SK-N-SH treated with all-trans-retinoic acid at 6 μM for 48 hours (cell line): Measurements from ENCODE around the gene ATP8B3.
A peak's percentile ranks its signal among the peaks of the same experiment; 100 is the strongest.

Source experiments
- ATAC-seq: fragments of 200-7000 bp; cut with Tn5 transposase; 3 replicates; pipeline ENCODE4 v1.9.1; 2020; ENCODE audit warnings: mild to moderate bottlenecking, moderate library complexity
- ARNTL ChIP-seq: fragments of 450-650 bp; formaldehyde crosslinking; IDR thresholded peaks from 2 replicates; pipeline ENCODE4 v1.5.0; 2020; ENCODE audit warnings: low read depth, mild to moderate bottlenecking, moderate library complexity, borderline replicate concordance
- BACH2 ChIP-seq: fragments of 250-450 bp; sonication (Bioruptor Pico); IDR thresholded peaks from 2 replicates; pipeline ENCODE4 v1.9.0; 2021; ENCODE audit warnings: mild to moderate bottlenecking, borderline replicate concordance
- CSDC2 ChIP-seq: fragments of 250-450 bp; sonication (Bioruptor Pico); IDR thresholded peaks from 2 replicates; pipeline ENCODE4 v1.5.0; 2020; ENCODE audit warnings: mild to moderate bottlenecking, moderate library complexity
- ESRRG ChIP-seq: fragments of 250-450 bp; sonication (Bioruptor Pico); IDR thresholded peaks from 2 replicates; pipeline ENCODE4 v1.6.1; 2021; ENCODE audit warnings: mild to moderate bottlenecking
- GLIS3 ChIP-seq: fragments of 250-450 bp; sonication (Bioruptor Pico); IDR thresholded peaks from 2 replicates; pipeline ENCODE4 v1.5.0; 2020; ENCODE audit warnings: mild to moderate bottlenecking, moderate library complexity
- ISL1 ChIP-seq: fragments of 250-450 bp; sonication (Bioruptor Pico); IDR thresholded peaks from 2 replicates; pipeline ENCODE4 v2.1.2; 2022; ENCODE audit warnings: mild to moderate bottlenecking, moderate library complexity
- OSR1 ChIP-seq: fragments of 250-450 bp; sonication (Bioruptor Pico); IDR thresholded peaks from 2 replicates; pipeline ENCODE4 v1.8.0; 2022; ENCODE audit warnings: moderate library complexity, mild to moderate bottlenecking, inconsistent platforms
- RARB ChIP-seq: fragments of 250-450 bp; sonication (Bioruptor Pico); IDR thresholded peaks from 2 replicates; pipeline ENCODE4 v1.8.0; 2021; ENCODE audit warnings: mild to moderate bottlenecking, moderate library complexity
- SNAI2 ChIP-seq: fragments of 250-450 bp; sonication (Bioruptor Pico); IDR thresholded peaks from 2 replicates; pipeline ENCODE4 v1.5.0; 2020; ENCODE audit warnings: mild to moderate bottlenecking, moderate library complexity
- TCF4 ChIP-seq: fragments of 250-450 bp; sonication (Bioruptor Pico); IDR thresholded peaks from 2 replicates; pipeline ENCODE4 v1.8.0; 2021; ENCODE audit warnings: mild to moderate bottlenecking, moderate library complexity, borderline replicate concordance
- TOX ChIP-seq: fragments of 250-450 bp; sonication (Bioruptor Pico); IDR thresholded peaks from 2 replicates; pipeline ENCODE4 v1.8.0; 2021; ENCODE audit warnings: mild to moderate bottlenecking, moderate library complexity, borderline replicate concordance
- ZC3H10 ChIP-seq: fragments of 250-450 bp; sonication (Bioruptor Pico); IDR thresholded peaks from 2 replicates; pipeline ENCODE4 v1.5.1; 2021; ENCODE audit warnings: mild to moderate bottlenecking, moderate library complexity
- ZFP3 ChIP-seq: fragments of 250-450 bp; sonication (Bioruptor Pico); IDR thresholded peaks from 2 replicates; pipeline ENCODE4 v1.5.0; 2020; ENCODE audit warnings: mild to moderate bottlenecking, moderate library complexity
- ZFP30 ChIP-seq: fragments of 450-650 bp; formaldehyde crosslinking; IDR thresholded peaks from 2 replicates; pipeline ENCODE4 v1.5.0; 2022; ENCODE audit warnings: mild to moderate bottlenecking, moderate library complexity
- ZNF565 ChIP-seq: fragments of 450-650 bp; formaldehyde crosslinking; conservative IDR thresholded peaks from 2 replicates; pipeline ENCODE4 v1.5.0; 2020; ENCODE audit warnings: low read depth, mild to moderate bottlenecking, moderate library complexity
- ZNF70 ChIP-seq: fragments of 450-650 bp; formaldehyde crosslinking; IDR thresholded peaks from 2 replicates; pipeline ENCODE4 v1.5.0; 2020; ENCODE audit warnings: mild to moderate bottlenecking, moderate library complexity
- TF ChIP-seq, protein P1 (sequence below): fragments of 250-450 bp; sonication (Bioruptor Pico); IDR thresholded peaks from 2 replicates; pipeline ENCODE4 v1.5.1; 2021; ENCODE audit warnings: mild to moderate bottlenecking, moderate library complexity
- TF ChIP-seq, protein P2 (sequence below): fragments of 250-450 bp; sonication (Bioruptor Pico); IDR thresholded peaks from 2 replicates; pipeline ENCODE4 v1.5.1; 2020; ENCODE audit warnings: low read depth, mild to moderate bottlenecking, moderate library complexity
- TF ChIP-seq, protein P3 (sequence below): fragments of 250-450 bp; sonication (Bioruptor Pico); IDR thresholded peaks from 2 replicates; pipeline ENCODE4 v1.8.0; 2020; ENCODE audit warnings: mild to moderate bottlenecking, moderate library complexity, borderline replicate concordance
- TF ChIP-seq, protein P4 (sequence below): fragments of 250-450 bp; sonication (Bioruptor Pico); IDR thresholded peaks from 2 replicates; pipeline ENCODE4 v1.8.0; 2021; ENCODE audit warnings: low read depth, mild to moderate bottlenecking, moderate library complexity, borderline replicate concordance
- TF ChIP-seq, protein P5 (sequence below): fragments of 250-450 bp; sonication (Bioruptor Pico); IDR thresholded peaks from 2 replicates; pipeline ENCODE4 v1.5.0; 2020; ENCODE audit warnings: mild to moderate bottlenecking, moderate library complexity

ATP8B3 gene

DNA sequence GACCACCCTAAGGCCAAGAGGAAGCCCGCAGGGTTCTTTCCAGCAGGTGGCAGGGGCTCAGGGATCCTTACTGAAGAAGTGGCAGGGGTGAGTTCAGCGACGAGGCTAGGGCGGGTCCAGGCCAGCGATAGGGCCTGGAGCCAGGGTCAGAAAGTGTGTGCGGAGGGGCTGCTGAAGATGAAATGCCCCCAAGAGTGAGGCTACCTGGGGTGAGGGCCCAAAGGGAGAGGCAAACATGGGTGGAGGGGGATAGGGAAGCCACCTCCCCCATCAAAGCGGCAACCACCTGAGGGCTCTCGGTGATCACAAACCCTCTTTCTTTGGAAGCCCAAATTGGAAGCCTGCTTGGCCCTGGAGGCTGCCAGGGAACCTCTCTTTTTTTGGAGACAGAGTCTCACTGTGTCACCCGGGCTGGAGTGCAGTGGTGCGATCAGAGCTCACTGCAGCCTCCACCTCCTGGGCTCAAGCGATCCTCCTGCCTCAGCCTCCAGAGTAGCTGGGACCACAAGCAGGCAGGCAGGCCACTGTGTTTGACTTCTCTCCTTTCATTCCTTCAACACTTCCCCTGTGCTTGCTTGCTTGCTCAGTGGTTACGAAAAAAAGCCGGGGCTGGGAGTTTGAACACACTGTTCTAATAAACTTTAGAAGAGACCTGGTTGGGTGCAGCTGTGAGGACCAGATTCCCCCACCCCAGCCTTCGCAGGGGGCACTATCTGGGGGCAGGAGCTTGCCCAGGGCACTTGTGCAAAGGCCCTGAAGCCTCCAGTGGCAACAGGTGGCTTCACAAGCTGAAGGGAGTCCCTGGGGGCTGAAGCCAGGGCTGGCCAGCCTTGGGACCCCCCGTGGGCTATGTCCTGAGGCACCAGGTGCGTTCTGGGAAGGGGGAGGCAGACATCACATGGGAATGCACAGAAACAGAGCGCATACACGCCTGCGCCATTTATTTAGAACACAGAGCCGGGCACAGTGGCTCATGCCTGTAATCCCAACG lies 1.4 kb upstream of the ATP8B3 start:
- ATAC-seq, result no peak
- no peak for TF ChIP-seq TOX (CRISPR knock-in tag)
- TF ChIP-seq, protein P1, sequence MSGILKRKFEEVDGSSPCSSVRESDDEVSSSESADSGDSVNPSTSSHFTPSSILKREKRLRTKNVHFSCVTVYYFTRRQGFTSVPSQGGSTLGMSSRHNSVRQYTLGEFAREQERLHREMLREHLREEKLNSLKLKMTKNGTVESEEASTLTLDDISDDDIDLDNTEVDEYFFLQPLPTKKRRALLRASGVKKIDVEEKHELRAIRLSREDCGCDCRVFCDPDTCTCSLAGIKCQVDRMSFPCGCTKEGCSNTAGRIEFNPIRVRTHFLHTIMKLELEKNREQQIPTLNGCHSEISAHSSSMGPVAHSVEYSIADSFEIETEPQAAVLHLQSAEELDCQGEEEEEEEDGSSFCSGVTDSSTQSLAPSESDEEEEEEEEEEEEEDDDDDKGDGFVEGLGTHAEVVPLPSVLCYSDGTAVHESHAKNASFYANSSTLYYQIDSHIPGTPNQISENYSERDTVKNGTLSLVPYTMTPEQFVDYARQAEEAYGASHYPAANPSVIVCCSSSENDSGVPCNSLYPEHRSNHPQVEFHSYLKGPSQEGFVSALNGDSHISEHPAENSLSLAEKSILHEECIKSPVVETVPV (CRISPR knock-in tag), result no peak
- TF ChIP-seq SNAI2, result no peak
- TF ChIP-seq ARNTL, result no peak
- TF ChIP-seq, protein P2, sequence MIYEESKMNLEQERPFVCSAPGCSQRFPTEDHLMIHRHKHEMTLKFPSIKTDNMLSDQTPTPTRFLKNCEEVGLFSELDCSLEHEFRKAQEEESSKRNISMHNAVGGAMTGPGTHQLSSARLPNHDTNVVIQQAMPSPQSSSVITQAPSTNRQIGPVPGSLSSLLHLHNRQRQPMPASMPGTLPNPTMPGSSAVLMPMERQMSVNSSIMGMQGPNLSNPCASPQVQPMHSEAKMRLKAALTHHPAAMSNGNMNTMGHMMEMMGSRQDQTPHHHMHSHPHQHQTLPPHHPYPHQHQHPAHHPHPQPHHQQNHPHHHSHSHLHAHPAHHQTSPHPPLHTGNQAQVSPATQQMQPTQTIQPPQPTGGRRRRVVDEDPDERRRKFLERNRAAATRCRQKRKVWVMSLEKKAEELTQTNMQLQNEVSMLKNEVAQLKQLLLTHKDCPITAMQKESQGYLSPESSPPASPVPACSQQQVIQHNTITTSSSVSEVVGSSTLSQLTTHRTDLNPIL (CRISPR knock-in tag), result no peak
- TF ChIP-seq ZFP3 (CRISPR knock-in tag), result no peak
- no peak for TF ChIP-seq ESRRG
- TF ChIP-seq ISL1 (CRISPR knock-in tag), result no peak
- no peak for TF ChIP-seq ZNF565 (CRISPR knock-in tag)
- TF ChIP-seq ZC3H10 (CRISPR knock-in tag), result no peak
- no peak for TF ChIP-seq GLIS3
- TF ChIP-seq ZFP30 (CRISPR knock-in tag), result no peak
- no peak for TF ChIP-seq RARB (CRISPR knock-in tag)
- no peak for TF ChIP-seq BACH2 (CRISPR knock-in tag)
- TF ChIP-seq CSDC2 (CRISPR knock-in tag), result no peak

DNA sequence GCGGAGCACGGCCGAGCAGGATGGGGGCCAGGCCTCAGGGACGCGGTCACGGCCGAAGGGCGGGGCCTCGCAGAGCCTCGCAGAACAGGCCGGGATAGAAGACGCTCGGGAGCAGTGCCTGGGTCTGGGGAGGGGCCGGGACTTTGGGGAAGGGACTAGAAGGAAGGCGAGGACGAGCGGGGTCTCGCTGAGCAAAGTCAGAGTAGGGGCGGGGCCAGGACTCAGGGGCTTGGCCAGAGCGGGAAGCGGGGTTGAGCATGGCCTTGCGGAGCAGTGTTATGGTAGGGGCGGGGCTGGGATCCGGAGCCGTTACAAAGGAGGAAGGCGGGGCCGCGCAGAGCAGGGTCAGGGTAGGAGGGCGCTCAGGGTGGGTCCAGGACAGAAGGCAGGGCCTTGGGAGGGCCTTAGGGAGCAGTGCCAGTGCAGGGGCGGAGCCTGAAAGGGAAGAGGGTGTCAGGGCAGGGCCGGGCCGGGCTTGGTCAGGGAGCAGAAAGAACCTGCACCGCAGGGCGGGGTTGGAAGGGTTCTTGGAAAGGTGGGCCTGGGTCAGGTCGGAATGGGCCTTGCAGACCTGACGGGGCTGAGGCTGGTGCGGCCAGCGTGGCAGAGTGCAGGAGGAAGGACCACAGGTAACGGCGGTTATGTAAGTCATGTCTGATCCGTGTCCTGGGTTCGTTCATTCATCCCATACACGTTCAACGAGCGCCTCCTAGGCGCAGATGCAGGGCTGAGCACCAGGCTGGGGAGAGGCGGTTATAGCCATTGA lies 533 bp upstream of the ATP8B3 start:
- TF ChIP-seq, protein P3, sequence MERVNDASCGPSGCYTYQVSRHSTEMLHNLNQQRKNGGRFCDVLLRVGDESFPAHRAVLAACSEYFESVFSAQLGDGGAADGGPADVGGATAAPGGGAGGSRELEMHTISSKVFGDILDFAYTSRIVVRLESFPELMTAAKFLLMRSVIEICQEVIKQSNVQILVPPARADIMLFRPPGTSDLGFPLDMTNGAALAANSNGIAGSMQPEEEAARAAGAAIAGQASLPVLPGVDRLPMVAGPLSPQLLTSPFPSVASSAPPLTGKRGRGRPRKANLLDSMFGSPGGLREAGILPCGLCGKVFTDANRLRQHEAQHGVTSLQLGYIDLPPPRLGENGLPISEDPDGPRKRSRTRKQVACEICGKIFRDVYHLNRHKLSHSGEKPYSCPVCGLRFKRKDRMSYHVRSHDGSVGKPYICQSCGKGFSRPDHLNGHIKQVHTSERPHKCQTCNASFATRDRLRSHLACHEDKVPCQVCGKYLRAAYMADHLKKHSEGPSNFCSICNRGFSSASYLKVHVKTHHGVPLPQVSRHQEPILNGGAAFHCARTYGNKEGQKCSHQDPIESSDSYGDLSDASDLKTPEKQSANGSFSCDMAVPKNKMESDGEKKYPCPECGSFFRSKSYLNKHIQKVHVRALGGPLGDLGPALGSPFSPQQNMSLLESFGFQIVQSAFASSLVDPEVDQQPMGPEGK (CRISPR knock-in tag), result 0 out of 2 replicates have a peak, but pooled peaks have one; percentile 24
- TF ChIP-seq TOX (CRISPR knock-in tag) (no peak), OSR1 (CRISPR knock-in tag) (no peak)
- peak; percentile 93 for ATAC-seq

DNA sequence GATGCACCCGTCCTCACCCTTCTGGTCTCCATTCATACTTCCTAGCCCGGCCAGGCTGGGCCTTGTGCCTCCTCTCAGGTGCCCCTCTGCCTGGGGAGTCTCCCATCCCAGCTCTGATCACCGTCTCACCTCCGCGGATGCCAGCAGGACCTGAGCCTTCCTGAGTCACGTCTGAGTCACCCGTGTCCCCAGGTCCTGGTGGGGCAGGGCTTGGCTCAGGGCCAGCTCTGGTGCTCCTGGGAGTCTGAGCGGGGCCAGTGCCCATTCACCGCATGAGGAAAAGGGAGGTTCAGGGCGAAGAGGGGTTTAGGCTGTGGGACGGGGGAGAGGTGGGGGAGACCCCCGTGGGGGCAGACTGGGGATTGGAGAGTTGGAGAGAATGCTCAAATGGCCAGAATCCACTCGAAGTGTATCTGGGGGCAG lies 593 bp downstream of the ATP8B3 start:
- TF ChIP-seq TCF4 (CRISPR knock-in tag) (no peak), SNAI2 (no peak)
- TF ChIP-seq, protein P4, sequence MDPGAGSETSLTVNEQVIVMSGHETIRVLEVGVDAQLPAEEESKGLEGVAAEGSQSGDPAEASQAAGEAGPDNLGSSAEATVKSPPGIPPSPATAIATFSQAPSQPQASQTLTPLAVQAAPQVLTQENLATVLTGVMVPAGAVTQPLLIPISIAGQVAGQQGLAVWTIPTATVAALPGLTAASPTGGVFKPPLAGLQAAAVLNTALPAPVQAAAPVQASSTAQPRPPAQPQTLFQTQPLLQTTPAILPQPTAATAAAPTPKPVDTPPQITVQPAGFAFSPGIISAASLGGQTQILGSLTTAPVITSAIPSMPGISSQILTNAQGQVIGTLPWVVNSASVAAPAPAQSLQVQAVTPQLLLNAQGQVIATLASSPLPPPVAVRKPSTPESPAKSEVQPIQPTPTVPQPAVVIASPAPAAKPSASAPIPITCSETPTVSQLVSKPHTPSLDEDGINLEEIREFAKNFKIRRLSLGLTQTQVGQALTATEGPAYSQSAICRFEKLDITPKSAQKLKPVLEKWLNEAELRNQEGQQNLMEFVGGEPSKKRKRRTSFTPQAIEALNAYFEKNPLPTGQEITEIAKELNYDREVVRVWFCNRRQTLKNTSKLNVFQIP, result no peak
- TF ChIP-seq, all 23 proteins: peak for 0
- ATAC-seq, result peak; percentile 0; the same call in 1 of the 3 replicates

DNA sequence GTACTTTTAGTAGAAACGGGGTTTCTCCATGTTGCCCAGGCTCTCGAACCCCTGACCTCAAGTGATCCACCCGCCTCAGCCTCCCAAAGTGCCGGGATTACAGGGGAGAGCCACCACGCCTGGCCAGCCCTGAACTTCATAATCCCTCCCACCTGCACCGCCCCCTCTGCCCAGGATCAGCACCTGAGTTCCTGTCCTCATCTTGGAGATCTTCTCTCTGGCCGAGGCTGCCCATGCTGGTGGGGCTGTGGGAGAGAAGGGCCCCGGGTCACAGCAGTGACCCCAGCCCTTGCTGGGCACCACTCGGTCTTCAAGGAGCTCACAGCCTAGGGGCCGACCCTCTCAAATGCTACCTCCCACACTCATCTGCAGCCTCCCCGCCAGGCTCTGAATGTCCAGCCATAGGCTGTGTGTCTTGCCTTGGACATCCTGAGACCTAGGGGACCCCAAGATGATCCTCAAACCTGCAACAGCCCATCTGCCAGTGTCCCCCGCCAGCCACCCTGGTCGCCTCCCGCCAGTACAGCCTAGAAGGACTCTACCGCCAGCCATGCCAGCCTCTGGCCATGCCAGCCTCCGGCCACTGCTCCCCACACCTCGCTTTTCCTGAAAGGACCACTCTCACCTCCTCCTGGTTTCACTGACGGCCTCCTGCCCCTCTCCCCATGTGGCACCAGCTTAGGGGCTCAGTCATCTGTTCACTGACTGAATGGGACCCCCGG lies 1.5 kb downstream of the ATP8B3 start:
- no peak for ATAC-seq
- TF ChIP-seq TCF4 (CRISPR knock-in tag), result no peak
- TF ChIP-seq, protein P1 (CRISPR knock-in tag), result no peak
- TF ChIP-seq, protein P5, sequence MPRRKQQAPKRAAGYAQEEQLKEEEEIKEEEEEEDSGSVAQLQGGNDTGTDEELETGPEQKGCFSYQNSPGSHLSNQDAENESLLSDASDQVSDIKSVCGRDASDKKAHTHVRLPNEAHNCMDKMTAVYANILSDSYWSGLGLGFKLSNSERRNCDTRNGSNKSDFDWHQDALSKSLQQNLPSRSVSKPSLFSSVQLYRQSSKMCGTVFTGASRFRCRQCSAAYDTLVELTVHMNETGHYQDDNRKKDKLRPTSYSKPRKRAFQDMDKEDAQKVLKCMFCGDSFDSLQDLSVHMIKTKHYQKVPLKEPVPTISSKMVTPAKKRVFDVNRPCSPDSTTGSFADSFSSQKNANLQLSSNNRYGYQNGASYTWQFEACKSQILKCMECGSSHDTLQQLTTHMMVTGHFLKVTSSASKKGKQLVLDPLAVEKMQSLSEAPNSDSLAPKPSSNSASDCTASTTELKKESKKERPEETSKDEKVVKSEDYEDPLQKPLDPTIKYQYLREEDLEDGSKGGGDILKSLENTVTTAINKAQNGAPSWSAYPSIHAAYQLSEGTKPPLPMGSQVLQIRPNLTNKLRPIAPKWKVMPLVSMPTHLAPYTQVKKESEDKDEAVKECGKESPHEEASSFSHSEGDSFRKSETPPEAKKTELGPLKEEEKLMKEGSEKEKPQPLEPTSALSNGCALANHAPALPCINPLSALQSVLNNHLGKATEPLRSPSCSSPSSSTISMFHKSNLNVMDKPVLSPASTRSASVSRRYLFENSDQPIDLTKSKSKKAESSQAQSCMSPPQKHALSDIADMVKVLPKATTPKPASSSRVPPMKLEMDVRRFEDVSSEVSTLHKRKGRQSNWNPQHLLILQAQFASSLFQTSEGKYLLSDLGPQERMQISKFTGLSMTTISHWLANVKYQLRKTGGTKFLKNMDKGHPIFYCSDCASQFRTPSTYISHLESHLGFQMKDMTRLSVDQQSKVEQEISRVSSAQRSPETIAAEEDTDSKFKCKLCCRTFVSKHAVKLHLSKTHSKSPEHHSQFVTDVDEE (CRISPR knock-in tag), result no peak
- no peak for TF ChIP-seq TOX (CRISPR knock-in tag)
- TF ChIP-seq CSDC2 (CRISPR knock-in tag), result no peak
- TF ChIP-seq ISL1 (CRISPR knock-in tag), result no peak
- no peak for TF ChIP-seq BACH2 (CRISPR knock-in tag)
- no peak for TF ChIP-seq RARB (CRISPR knock-in tag)
- no peak for TF ChIP-seq ZNF70 (CRISPR knock-in tag)
